HG03565 (cell line): ENCODE measurements around the gene NAT14.

Experiments
- ATAC-seq: cut with Tn5 transposase; IDR thresholded peaks from one replicate; pipeline ENCODE4 v1.9.1; 2021; ENCODE audit warnings: mild to moderate bottlenecking, moderate library complexity; ENCODE audit not compliant: unreplicated experiment

The NAT14 gene

GRCh38 chr19:55467236-55468053 is 17.5 kb upstream of the NAT14 start:
- ATAC-seq: peak; percentile 57

GRCh38 chr19:55468054-55468393 is 17.0 kb upstream of the NAT14 start:
- no peak for ATAC-seq

GRCh38 chr19:55471266-55471665 is 13.7 kb upstream of the NAT14 start:
- ATAC-seq: no peak

- no peak for ATAC-seq
Measured at GRCh38 chr19:55472463-55472862, 12.5 kb upstream of the NAT14 start.

- ATAC-seq: no peak
Measured at GRCh38 chr19:55473225-55474012, 11.6 kb upstream of the NAT14 start.

- ATAC-seq: no peak
Measured at GRCh38 chr19:55474269-55475265, 10.4 kb upstream of the NAT14 start.

GRCh38 chr19:55476100-55476775 is 8.8 kb upstream of the NAT14 start, which contains the start of gene ZNF628:
Gene ZNF628, plus strand, starts transcription at chr19:55476617. Its CDS starts 3,294 bp downstream, at chr19:55479911.
- ATAC-seq: peak; percentile 85

- ATAC-seq: no peak
Measured at GRCh38 chr19:55477905-55478304, 7.1 kb upstream of the NAT14 start.

- no peak for ATAC-seq
Measured at GRCh38 chr19:55478364-55478763, 6.6 kb upstream of the NAT14 start.

GRCh38 chr19:55479045-55479444 is 5.9 kb upstream of the NAT14 start:
- no peak for ATAC-seq

GRCh38 chr19:55479451-55480230 is 5.3 kb upstream of the NAT14 start:
- no peak for ATAC-seq

- no peak for ATAC-seq
Measured at GRCh38 chr19:55481148-55481793, 3.7 kb upstream of the NAT14 start.

GRCh38 chr19:55481794-55482155 is 3.2 kb upstream of the NAT14 start:
- no peak for ATAC-seq

GRCh38 chr19:55482156-55482961 is 2.6 kb upstream of the NAT14 start:
- no peak for ATAC-seq

GRCh38 chr19:55482967-55483705 is 1.9 kb upstream of the NAT14 start:
- ATAC-seq: no peak

- no peak for ATAC-seq
Measured at GRCh38 chr19:55483706-55484592, 1.0 kb upstream of the NAT14 start.
